GM18517 (cell line): ENCODE data around the gene CUTC.
"Not testable (repeated sequence)": the region's sequence is repeated elsewhere in the genome, so short reads cannot be mapped to it uniquely, and the experiment has no call there.

ENCODE experiments used
- ATAC-seq: cut with Tn5 transposase; IDR thresholded peaks from one replicate; pipeline ENCODE4 v1.9.1; 2021; ENCODE audit warnings: mild to moderate bottlenecking, moderate library complexity; ENCODE audit not compliant: unreplicated experiment

CUTC gene, protein sequence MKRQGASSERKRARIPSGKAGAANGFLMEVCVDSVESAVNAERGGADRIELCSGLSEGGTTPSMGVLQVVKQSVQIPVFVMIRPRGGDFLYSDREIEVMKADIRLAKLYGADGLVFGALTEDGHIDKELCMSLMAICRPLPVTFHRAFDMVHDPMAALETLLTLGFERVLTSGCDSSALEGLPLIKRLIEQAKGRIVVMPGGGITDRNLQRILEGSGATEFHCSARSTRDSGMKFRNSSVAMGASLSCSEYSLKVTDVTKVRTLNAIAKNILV

DNA sequence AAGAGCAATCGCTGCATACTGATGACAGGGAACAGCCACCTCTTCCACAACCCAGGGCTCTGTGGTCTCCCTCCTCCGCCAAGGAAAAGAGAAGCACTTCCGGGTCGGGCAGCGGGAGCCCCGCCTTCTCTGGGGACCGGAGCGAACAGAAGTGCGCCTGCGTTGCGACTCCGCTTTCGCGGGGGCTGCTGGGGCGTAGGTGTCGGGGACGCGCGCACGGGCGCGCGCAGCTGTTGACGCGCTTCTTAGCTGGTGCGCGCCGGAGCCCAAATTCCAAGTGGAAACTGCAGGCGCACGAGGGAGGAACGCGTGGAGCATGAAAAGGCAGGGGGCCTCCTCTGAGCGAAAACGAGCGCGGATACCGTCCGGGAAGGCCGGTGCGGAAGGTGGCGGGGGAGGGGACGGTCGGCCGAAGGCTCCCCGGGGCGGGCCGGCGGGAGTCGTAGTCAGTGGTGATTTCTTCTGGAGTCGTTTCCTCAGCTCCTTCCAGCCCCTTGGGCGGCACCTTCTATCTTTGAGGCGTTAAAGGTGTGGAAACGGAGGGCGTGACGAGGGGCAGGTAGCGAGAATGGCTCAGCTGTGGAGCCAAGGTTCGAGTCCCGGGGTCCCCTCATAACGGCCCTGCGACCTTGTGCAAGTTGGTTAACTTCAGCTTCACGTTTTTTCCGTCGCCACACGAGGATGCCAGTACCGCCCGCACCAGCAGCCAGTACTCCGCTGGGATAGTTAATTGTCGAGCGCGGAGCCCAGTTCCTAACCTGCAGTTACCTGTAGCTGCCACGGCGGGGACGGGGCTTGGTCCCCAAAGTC is at the start of gene CUTC, which contains the start of gene COX15:
TSS of gene CUTC (plus strand) at position 202 of the 810 bp plus-strand sequence. CDS start at position 317, 115 bp downstream.
TSS of gene COX15 (minus strand) at position 95 of the 810 bp plus-strand sequence. CDS start at position 17, 78 bp downstream.
- ATAC-seq: peak; percentile 66

DNA sequence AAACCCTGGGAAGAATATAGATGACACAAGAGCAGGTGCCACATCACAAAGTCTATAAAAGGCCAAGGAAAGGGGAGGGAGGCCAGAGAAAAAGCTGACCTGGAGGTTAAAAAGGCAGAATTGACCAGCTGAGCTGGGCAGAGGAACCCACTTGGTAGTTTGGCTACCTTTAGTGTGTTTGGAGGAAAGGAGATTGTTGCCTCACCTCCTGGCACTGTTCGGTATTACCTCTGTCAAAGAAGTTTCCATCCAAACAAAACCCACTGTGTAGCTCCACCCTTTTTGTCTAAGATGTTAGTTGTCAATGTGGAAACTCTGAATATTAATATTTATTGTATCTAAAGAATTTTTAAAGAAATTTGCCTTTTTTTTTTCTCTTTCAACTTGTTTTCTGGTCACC is 49.3 kb upstream of the CUTC start:
- no peak for ATAC-seq

- ATAC-seq: no peak
Observed at GRCh38 chr10:99685597-99685967, 46.5 kb upstream of the CUTC start.

- no peak for ATAC-seq
Observed at GRCh38 chr10:99689461-99689860, 42.6 kb upstream of the CUTC start.

GRCh38 chr10:99693933-99694583 is 38.0 kb upstream of the CUTC start:
- no peak for ATAC-seq

DNA sequence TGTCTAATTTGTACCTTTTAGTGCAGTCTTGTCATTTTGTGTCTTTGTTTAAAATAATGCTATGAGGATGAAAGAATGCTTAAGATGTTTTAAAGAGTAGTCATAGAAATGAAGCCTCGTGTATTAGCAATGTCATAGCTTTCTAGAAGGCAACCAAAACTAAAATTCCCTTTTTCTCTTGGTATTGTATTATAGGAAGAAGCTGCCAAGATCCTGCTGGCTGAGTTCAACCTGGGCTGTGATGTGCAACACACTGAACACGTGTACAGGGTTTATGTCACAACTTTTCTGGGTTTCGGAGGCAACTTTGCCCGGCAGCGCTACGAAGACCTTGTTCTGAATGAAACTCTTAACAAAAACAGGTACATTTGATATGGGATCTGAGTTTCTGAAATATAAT is 36.3 kb upstream of the CUTC start:
- ATAC-seq: no peak

DNA sequence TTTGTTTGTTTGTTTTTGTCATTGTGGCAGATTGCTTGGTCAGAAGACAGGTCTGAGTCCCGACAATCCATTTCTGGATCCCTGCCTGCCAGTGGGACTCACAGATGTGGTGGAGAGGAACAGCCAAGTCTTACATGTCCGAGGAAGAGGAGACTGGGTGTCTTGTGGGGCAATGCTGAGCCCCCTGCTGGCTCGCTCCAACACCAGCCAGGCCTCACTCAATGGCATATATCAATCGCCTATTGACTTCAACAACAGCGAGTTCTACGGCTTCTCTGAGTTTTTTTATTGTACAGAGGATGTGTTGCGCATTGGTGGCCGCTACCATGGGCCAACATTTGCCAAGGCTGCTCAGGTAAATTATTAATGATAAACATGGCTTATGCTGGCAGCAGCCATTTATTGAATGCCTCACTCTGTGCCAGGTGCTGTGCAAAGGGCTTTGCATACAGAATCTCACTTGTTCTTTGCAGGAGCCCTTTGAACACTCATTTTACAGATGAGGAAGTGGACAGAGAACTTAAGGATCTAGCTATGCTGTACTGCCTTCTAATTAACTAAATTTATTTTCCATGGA is 33.4 kb upstream of the CUTC start:
- no peak for ATAC-seq

DNA sequence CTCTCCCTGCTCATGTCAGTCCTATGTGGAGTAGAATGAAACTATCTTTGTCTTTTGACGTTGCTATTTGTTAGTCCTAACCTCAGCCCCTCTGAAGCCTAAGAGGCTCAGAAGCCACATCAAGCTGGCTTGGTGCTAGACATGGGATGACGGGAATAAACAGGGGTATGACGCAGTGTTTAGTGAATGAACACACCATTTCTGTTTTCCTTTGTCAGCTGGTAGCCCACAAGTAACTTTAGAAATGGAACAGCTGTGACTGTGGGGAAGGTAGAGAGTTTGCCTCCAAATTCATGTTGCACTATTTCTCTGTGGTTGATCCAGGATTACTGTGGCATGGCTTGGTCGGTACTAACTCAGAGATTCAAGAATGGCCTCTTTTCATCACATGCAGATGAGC is 31.4 kb upstream of the CUTC start:
- no peak for ATAC-seq

DNA sequence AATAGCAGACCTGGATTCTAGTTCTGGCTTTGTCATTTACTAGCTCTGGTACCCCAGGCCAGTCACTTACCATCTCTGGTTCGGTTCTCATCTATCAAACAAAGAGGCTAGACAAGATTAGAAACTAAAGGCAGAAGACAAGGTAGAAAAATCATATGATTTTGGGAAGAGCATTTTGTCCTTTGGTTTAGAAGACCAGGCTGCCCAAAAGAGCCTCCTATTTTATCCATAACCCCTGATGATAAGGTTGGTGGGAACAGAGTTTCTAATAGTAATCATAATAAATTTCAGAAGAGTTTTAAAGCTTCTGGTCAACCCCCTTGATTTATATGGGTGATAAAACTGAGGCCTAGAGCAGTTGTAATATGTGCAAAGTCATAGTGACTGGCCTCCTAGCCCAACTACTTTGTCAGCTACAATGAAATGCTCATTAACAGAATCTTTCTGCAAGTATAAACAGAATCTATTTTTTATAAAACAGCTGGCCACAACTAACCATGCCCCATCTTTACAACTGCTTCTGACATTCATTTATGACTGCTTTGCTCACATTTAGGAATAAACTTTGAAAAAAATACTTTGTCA is 23.5 kb upstream of the CUTC start:
- ATAC-seq: no peak

GRCh38 chr10:99709480-99710229 is 22.4 kb upstream of the CUTC start:
- ATAC-seq: peak; percentile 59

DNA sequence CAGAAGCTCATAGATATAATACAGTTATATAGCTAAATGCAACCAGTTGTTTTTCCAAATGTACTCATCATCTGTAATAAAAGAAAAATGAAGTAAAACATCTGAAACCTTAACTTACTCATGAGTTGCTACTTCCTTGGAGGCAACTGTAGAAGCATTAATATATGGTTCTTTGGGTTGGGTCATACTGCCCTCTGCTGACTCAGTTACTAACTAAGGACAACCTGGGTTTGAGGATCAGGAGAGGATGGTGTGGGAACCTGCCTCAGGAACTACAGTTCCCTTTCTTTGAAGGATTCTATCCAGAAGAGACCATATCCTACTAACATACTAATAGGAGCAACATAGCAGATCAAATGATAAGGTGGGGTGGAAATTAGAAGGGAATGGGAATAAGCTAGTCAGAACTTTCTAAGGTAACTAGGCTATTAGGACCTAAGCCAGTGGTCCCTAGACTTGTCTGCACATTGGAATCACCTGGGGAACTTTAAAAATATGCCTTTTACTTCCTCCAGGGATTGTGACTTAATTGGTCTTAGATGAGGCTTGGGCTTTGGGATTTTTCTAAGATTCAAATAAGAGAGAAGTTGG is 20.8 kb upstream of the CUTC start:
- no peak for ATAC-seq

- ATAC-seq: no peak
Observed at GRCh38 chr10:99714446-99714845, 17.6 kb upstream of the CUTC start.

DNA sequence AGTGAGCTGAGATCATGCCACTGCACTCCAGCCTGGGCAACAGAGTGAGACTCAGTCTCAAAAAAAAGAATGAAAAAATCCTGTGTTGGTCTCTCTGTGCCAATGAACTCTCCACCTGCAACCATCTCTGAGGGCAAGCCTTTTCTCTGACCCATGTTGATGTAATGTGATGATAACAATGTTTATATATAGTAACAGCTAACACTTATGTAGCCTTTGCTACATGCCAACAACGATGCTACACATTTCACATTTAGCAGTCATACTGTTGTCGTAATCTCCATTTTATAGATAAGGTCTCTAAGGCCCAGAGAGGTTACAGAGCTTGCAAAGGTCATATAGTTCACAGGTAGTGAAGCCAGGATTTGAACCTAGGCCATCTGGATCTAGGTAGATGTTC is 11.6 kb upstream of the CUTC start:
- ATAC-seq: no peak

DNA sequence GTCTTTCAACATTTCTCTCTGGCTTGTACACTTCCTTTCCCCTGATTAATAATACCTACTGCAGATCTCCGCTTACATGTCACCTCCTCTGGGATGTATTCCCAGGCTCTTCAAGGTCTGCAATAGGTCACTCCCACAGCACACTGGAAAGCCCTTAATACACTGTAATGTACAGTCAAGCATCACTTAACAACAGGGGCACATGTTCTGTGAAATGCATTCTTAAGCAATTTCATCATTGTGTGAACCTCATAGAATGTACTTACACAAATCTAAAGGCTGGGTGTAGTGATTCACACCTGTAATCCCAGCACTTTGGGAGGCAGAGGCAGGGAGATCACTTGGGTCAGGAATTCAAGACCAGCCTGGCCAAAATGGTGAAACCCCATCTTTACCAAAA is 2.0 kb upstream of the CUTC start:
- no peak for ATAC-seq

GRCh38 chr10:99731306-99732032 is 565 bp upstream of the CUTC start:
- ATAC-seq: peak; percentile 42

DNA sequence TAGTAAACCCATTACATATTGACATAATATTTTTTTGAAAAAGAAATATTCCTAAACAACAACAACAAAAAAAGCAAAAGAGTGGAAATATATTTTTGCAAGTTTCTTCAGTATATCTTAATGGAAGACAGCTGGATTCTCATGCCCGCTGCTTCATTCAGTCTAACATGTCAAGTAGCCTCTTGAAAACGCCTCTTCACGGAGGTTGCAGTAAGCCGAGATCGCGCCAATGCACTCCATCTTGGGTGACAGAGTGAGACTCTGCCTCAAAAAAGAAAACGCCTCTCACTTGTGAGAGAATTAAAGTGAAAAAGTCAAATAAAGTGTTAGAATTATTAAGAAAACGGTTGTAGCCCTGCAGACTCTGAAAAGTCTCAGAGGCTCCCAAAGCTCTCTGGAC is 1.3 kb downstream of the CUTC start:
- ATAC-seq: no peak

GRCh38 chr10:99734111-99734510 is 2.1 kb downstream of the CUTC start:
- not testable (repeated sequence) for ATAC-seq

DNA sequence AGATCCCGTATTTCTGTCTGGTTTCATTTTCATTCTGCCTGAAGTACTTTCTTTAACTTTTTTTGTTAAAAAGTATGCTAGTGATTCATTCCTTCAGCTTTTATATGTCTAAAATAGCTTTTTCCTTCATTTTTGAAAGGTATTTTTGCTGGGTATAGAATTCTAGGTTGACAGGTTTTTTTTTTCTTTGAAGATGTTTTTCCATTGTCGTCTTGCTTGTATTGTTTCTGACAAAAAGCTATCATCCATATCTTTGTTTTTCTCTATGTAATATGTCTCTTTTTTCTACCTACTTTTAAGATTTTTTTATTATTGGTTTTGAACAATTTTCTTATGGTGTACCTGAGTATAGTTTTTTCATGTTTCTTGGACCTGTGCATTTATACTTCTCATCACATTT is 8.2 kb downstream of the CUTC start:
- no peak for ATAC-seq

DNA sequence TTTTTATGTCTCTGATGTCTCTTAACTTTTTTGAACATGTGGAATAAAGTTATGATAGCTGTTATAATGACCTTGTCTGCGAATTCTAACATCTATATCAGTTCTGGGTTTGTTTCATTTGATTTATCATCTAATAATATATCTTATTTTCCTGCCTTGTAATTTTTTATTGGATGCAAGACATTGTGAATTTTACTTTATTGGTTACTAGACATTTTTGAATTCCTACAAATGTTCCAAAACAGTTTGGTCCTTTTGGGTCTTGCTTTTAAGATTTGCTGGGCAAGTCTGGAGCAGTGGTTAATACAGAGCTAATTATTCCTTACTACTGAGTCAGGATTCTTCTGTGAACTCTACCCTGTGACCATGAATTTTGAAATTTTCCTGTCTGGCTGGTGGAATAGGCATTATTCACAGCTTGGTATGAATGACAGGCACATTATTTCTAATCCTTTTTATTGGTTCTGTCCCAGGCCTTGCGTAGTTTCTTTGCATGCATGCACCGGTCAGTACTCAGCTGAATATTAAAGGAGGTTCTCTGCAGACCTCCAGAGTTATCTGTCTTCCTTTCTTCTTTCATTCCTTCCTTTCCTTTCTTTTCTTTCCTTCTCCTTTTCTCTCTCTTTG is 9.0 kb downstream of the CUTC start:
- no peak for ATAC-seq
